Measurements from ENCODE around the gene BDKRB2. TPM values are rescaled to one million over a fixed set of nuclear protein-coding genes. Genes with fewer than 3 reads are reported as not detected.

Gene BDKRB2
- total RNA-seq, 1 experiment from 2014 or later = 8.8 TPM

GRCh38 chr14:96284008-96284407 is 79.4 kb downstream of the BDKRB2 start:
- Histone ChIP-seq H3K36me3 (no peaks in the 10 kb centered on the region), H3K4me3 (no peak overlapping the region), H3K27me3 (no peaks in the 10 kb centered on the region), H3K9me3 (no peaks in the 10 kb centered on the region)
- DNase-seq = no peak

GRCh38 chr14:96284430-96284829 is 79.8 kb downstream of the BDKRB2 start:
- H3K36me3 ChIP-seq = no peaks in the 10 kb centered on the region
- no peaks in the 10 kb centered on the region for H3K27me3 ChIP-seq
- DNase-seq = no peak
- no peaks in the 10 kb centered on the region for H3K9me3 ChIP-seq
- H3K4me3 ChIP-seq = no peak overlapping the region

DNA sequence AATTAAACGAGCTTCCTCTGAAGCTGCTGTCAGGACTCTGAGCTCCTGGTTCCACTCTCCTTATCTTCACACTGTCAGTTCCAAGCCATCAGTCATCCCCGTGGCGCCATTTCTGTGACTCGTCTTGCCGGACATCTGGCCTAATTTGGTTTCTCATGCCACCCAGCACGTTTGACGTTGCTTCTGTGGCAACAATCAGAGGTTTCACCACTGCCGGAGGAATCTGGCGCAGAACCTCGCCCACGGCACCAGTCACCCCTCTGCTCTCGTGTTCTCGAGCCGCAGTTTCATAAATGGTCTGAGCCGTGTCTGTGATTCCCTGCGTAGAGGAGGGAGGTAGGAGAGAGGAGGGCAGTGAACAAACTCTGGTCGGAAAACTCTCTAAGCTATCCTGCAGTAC is 81.0 kb downstream of the BDKRB2 start:
- DNase-seq = no peak
- Histone ChIP-seq H3K36me3 (no peaks in the 10 kb centered on the region), H3K9me3 (no peaks in the 10 kb centered on the region), H3K27me3 (no peaks in the 10 kb centered on the region), H3K4me3 (no peak overlapping the region)

DNA sequence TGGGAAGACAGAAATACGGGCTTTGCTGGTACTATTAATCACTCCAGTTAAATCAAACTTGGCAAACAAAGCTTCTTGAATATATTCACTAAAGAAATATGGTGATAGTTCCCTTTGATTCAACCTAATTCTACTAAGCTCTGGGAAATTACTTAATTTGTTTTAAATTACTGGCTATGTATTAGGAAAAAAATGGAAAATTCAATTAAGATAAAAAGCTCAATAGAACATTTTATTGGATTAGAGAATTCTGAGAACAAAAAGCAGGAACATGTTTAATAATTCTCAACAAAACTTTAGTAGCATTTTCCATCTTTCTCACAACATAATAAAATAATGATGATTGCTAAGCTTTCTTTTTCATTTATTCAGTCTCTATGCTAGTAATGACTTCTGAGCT is 81.6 kb downstream of the BDKRB2 start:
- H3K36me3 ChIP-seq = no peaks in the 10 kb centered on the region
- no peak overlapping the region for H3K4me3 ChIP-seq
- H3K9me3 ChIP-seq = no peaks in the 10 kb centered on the region
- no peak for DNase-seq
- H3K27me3 ChIP-seq = no peaks in the 10 kb centered on the region

GRCh38 chr14:96287856-96288255 is 83.2 kb downstream of the BDKRB2 start:
- H3K9me3 ChIP-seq = no peaks in the 10 kb centered on the region
- no peaks in the 10 kb centered on the region for H3K27me3 ChIP-seq
- no peak overlapping the region for H3K4me3 ChIP-seq
- DNase-seq = no peak
- H3K36me3 ChIP-seq = no peaks in the 10 kb centered on the region

Other genes starting within 250 kb of the BDKRB2 start
- gene C14orf132, start 165.5 kb upstream of the BDKRB2 start, total RNA-seq (2014; rRNA removed; shearing (Covaris generic); ENCODE audit: low replicate concordance) = 3.8 and 5.3 TPM in 2 replicates
- gene BDKRB1, start 51.4 kb downstream of the BDKRB2 start, total RNA-seq (2014; rRNA removed; shearing (Covaris generic); ENCODE audit: low replicate concordance) = 30.5 and 40.5 TPM in 2 replicates
- 3.1 and 8.0 TPM in 2 replicates for gene ATG2B, start 158.5 kb downstream of the BDKRB2 start, total RNA-seq (2014; rRNA removed; shearing (Covaris generic); ENCODE audit: low replicate concordance)
- gene GSKIP, start 158.7 kb downstream of the BDKRB2 start, total RNA-seq (2014; rRNA removed; shearing (Covaris generic); ENCODE audit: low replicate concordance) = 23.1 and 26.2 TPM in 2 replicates
- gene AK7, start 187.3 kb downstream of the BDKRB2 start, total RNA-seq (2014; rRNA removed; shearing (Covaris generic); ENCODE audit: low replicate concordance) = 1.5 TPM in 1 of 2 replicates, not detected in the other